Activated naive CD8-positive, alpha-beta T cell (primary cell): Measurements from ENCODE around the gene AKR7A2.
A peak's percentile ranks its signal among the peaks of the same experiment; 100 is the strongest.
"Not testable (repeated sequence)": the region's sequence is repeated elsewhere in the genome, so short reads cannot be mapped to it uniquely, and the experiment has no call there.

Experiments
- H3K27ac Mint-ChIP-seq: one replicate; pipeline ENCODE4 v1.8.0; 2021; ENCODE audit warnings: mixed read lengths
- H3K27me3 Mint-ChIP-seq: one replicate; pipeline ENCODE4 v1.8.0; 2021; ENCODE audit warnings: mixed read lengths
- H3K36me3 Mint-ChIP-seq: one replicate; pipeline ENCODE4 v1.8.0; 2021; ENCODE audit warnings: mixed read lengths
- H3K4me1 Mint-ChIP-seq: one replicate; pipeline ENCODE4 v1.8.0; 2021; ENCODE audit warnings: low read depth, mixed read lengths
- H3K4me3 Mint-ChIP-seq: one replicate; pipeline ENCODE4 v1.8.0; 2021; ENCODE audit warnings: mild to moderate bottlenecking, mixed read lengths
- H3K9me3 Mint-ChIP-seq: one replicate; pipeline ENCODE4 v1.8.0; 2021; ENCODE audit warnings: low read depth, mixed read lengths

AKR7A2 gene

DNA sequence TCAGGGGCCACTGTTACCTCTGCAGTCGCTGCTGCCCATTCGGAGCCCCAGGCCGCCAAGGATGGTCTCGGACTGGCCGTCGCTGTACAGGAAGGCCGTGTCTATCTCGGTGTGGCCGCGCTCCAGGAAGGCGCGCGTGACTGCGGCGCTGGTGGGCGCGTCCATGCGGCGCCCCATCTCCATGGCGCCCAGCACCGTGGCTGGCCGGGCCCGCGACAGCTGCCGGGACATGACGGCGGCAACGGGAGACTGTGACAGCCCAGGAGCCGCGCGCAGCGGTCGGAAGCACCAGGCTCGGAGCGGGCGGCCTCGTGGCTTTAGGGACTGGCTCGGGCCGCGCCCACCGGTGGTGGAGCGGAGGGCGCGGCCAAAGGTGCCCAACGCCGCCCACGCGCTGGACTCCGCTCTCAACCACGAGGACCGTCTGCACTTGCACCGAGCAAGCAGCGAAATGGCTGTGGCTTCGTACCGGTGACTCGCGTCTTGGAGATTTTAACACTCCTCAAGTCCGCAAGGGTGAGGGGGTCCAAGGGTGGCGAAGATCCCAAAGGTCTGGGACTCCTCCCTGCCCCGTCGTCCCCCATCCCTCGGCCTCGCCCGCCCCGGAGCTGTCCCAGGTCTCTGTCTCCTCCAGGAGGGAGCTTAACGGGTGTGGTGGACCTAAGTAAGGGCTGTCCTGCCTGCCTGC lies 38.0 kb downstream of the AKR7A2 start:
- H3K27ac Mint-ChIP-seq, H3K4me1 Mint-ChIP-seq, H3K4me3 Mint-ChIP-seq, H3K36me3 Mint-ChIP-seq, H3K27me3 Mint-ChIP-seq, H3K9me3 Mint-ChIP-seq: not testable (repeated sequence)

- peak overlapping the region; percentile 44 for H3K4me3 Mint-ChIP-seq
- no peak overlapping the region for H3K27ac Mint-ChIP-seq
- peaks cover 9% of the 10 kb centered on the region for H3K27me3 Mint-ChIP-seq
- peaks cover 4% of the 10 kb centered on the region for H3K9me3 Mint-ChIP-seq
- peaks cover 6% of the 10 kb centered on the region for H3K4me1 Mint-ChIP-seq
- peaks cover 6% of the 10 kb centered on the region for H3K36me3 Mint-ChIP-seq
These were observed 38.7 kb downstream of the AKR7A2 start for GRCh38 chr1:19273106-19273843.

DNA sequence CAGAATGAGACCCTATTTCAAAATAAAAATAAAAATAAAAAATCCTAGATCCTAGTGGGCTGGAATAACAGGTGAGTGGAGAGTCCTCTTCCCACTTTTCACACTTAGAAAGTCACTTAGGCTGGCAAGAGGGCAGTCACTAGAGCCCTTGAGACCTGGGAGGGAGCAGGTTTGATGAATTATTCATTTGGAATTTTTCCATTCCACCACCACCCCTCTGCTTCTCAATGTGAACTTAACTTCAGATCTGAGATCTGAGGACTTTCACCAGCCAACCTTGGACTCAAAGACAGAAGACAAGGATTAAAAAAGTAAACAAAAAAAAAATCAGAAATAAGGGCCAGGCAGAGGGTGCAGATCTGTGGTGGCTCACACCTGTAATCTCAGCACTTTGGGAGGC lies 39.9 kb downstream of the AKR7A2 start:
- Mint-ChIP-seq H3K4me1 (peaks cover 6% of the 10 kb centered on the region), H3K9me3 (peaks cover 4% of the 10 kb centered on the region), H3K4me3 (no peak overlapping the region), H3K27ac (no peak overlapping the region), H3K27me3 (peaks cover 9% of the 10 kb centered on the region), H3K36me3 (peaks cover 6% of the 10 kb centered on the region)

GRCh38 chr1:19270343-19270730 lies 41.6 kb downstream of the AKR7A2 start:
- not testable (repeated sequence) for H3K36me3 Mint-ChIP-seq, H3K27ac Mint-ChIP-seq, H3K27me3 Mint-ChIP-seq, H3K9me3 Mint-ChIP-seq, H3K4me1 Mint-ChIP-seq, H3K4me3 Mint-ChIP-seq

GRCh38 chr1:19269427-19270342 lies 42.3 kb downstream of the AKR7A2 start:
- H3K27ac Mint-ChIP-seq, H3K36me3 Mint-ChIP-seq, H3K9me3 Mint-ChIP-seq, H3K4me3 Mint-ChIP-seq, H3K4me1 Mint-ChIP-seq, H3K27me3 Mint-ChIP-seq: not testable (repeated sequence)

- Mint-ChIP-seq H3K4me1 (peaks cover 4% of the 10 kb centered on the region), H3K27me3 (peaks cover 6% of the 10 kb centered on the region), H3K27ac (no peak overlapping the region), H3K9me3 (no peaks in the 10 kb centered on the region), H3K4me3 (no peak overlapping the region), H3K36me3 (peaks cover 5% of the 10 kb centered on the region)
These were observed 43.5 kb downstream of the AKR7A2 start for GRCh38 chr1:19268445-19268844.

DNA sequence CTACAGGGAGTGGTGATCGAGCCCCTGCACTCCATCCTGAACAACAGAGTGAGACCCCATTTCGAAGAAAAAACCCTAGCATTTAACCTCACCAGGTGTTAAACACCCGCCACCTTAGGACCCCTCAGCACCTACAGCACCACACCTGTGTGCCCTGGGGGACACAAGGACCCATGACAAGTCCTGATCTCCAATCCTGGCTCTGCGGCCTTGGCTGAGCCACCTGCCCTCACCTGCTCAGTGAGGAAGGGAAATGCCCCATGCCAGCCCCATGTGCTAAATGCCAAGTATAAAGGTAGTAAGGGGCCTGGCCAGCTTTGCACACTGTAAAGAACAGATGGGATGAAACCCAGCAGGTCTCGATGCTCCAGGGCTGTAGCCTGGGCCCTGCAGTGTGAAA lies 49.2 kb downstream of the AKR7A2 start:
- Mint-ChIP-seq H3K9me3 (no peaks in the 10 kb centered on the region), H3K36me3 (peaks cover 2% of the 10 kb centered on the region), H3K27ac (no peak overlapping the region), H3K4me3 (no peak overlapping the region), H3K4me1 (no peaks in the 10 kb centered on the region), H3K27me3 (no peaks in the 10 kb centered on the region)

DNA sequence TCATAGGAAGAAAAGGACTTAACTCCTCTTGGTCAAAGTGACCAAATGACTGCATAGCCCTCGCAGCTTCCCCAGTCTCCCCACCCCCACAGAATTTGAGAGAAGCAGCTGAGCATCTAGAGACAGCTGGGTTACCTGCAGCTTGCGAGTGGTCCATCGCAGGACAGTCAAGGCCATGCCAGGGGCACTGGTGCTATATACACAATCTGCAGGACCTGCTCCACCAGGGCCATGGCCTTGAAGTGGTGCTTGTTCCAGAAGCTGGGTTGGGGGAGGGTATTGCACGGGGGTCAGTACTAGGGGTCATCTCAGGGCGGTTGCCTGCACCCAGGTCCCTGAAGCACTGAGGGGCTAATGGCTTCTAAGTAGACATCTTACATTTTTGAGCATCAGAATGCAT lies 49.9 kb downstream of the AKR7A2 start:
- Mint-ChIP-seq H3K27me3 (no peaks in the 10 kb centered on the region), H3K4me3 (no peak overlapping the region), H3K4me1 (peaks cover 3% of the 10 kb centered on the region), H3K27ac (no peak overlapping the region), H3K9me3 (no peaks in the 10 kb centered on the region), H3K36me3 (peaks cover 4% of the 10 kb centered on the region)

- no peak overlapping the region for H3K4me3 Mint-ChIP-seq
- peak overlapping the region; percentile 34 for H3K27ac Mint-ChIP-seq
- no peaks in the 10 kb centered on the region for H3K9me3 Mint-ChIP-seq
- peaks cover 7% of the 10 kb centered on the region for H3K4me1 Mint-ChIP-seq
- H3K27me3 Mint-ChIP-seq: no peaks in the 10 kb centered on the region
- H3K36me3 Mint-ChIP-seq: peaks cover 2% of the 10 kb centered on the region
These were observed 51.5 kb downstream of the AKR7A2 start for GRCh38 chr1:19260211-19261138.

GRCh38 chr1:19258353-19258752 lies 53.6 kb downstream of the AKR7A2 start:
- H3K36me3 Mint-ChIP-seq: peaks cover 2% of the 10 kb centered on the region
- no peak overlapping the region for H3K4me3 Mint-ChIP-seq
- peaks cover 21% of the 10 kb centered on the region for H3K4me1 Mint-ChIP-seq
- H3K9me3 Mint-ChIP-seq: no peaks in the 10 kb centered on the region
- no peaks in the 10 kb centered on the region for H3K27me3 Mint-ChIP-seq
- peak overlapping the region; percentile 22 for H3K27ac Mint-ChIP-seq

- Mint-ChIP-seq H3K9me3 (no peaks in the 10 kb centered on the region), H3K27ac (peak overlapping the region; percentile 66), H3K36me3 (peaks cover 2% of the 10 kb centered on the region), H3K4me1 (peaks cover 27% of the 10 kb centered on the region), H3K27me3 (no peaks in the 10 kb centered on the region), H3K4me3 (no peak overlapping the region)
These were observed 54.6 kb downstream of the AKR7A2 start for GRCh38 chr1:19257178-19257914.

- not testable (repeated sequence) for H3K27me3 Mint-ChIP-seq, H3K36me3 Mint-ChIP-seq, H3K27ac Mint-ChIP-seq, H3K9me3 Mint-ChIP-seq, H3K4me3 Mint-ChIP-seq
- peaks cover 27% of the 10 kb centered on the region for H3K4me1 Mint-ChIP-seq
These were observed 55.6 kb downstream of the AKR7A2 start for GRCh38 chr1:19256301-19256700.

DNA sequence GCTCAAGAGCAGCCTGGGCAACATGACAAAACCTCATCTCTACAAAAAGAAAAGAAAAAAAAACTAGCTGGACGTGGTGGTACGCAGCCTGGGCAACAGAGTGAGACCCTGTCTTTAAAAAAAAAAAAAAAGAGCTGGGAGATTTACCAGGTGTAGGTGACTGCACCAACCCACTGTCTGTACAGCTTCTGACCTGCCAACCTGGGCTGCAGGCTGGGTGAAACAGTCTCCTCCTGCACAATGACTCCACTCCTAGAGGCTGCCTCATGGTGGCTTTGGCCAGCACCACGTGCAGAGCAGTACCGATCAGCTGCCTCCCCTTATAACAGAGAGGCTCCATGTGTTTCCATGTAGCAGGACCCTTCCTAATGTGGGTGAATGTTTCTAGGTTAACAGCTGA lies 56.7 kb downstream of the AKR7A2 start:
- H3K27ac Mint-ChIP-seq: peak overlapping the region; percentile 46
- no peak overlapping the region for H3K4me3 Mint-ChIP-seq
- no peaks in the 10 kb centered on the region for H3K9me3 Mint-ChIP-seq
- H3K36me3 Mint-ChIP-seq: peaks cover 2% of the 10 kb centered on the region
- H3K27me3 Mint-ChIP-seq: no peaks in the 10 kb centered on the region
- H3K4me1 Mint-ChIP-seq: peaks cover 32% of the 10 kb centered on the region

DNA sequence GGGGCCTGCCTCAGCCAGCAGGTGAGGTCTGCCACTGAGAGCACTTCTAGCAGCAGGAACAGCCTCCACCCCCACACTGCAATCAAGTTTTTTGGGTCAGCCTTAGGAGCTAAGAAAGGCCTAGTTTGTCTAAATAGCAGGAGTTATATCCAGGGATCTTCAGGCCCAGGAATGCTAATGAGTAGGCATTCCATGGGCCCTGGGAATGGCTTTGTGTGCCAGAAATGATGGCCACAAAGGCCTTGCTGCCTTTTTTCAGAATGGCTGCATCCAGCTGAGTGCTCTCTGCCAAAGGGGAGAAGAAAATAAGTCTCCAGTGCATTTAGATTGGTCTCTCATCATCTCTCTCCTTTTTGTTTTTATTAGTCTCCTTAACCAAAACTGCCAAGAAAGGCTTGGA lies 57.5 kb downstream of the AKR7A2 start:
- H3K4me1 Mint-ChIP-seq: peaks cover 40% of the 10 kb centered on the region

More for the DNA sequence above, 57.5 kb downstream of the AKR7A2 start:
- H3K4me3 Mint-ChIP-seq: peak overlapping the region; percentile 99
- H3K36me3 Mint-ChIP-seq: peaks cover 2% of the 10 kb centered on the region
- H3K27ac Mint-ChIP-seq: peak overlapping the region; percentile 46
- no peaks in the 10 kb centered on the region for H3K9me3 Mint-ChIP-seq
- no peaks in the 10 kb centered on the region for H3K27me3 Mint-ChIP-seq
